Progenitor cell of endocrine pancreas (in vitro differentiated cells): ENCODE measurements around the gene STRN3. TPM values are rescaled to one million over a fixed set of nuclear protein-coding genes. Genes with fewer than 3 reads are reported as not detected.
A peak's percentile ranks its signal among the peaks of the same experiment; 100 is the strongest.

Source experiments
- DNase-seq: peaks from one replicate; pipeline ENCODE4 v3.0.0; 2021; ENCODE audit warnings: low spot score; ENCODE audit not compliant: unreplicated experiment
- H3K27ac Mint-ChIP-seq: 2 replicates; pipeline ENCODE4 v1.8.0; 2021; ENCODE audit warnings: mild to moderate bottlenecking, moderate library complexity, mixed read lengths
- H3K27me3 Mint-ChIP-seq: 2 replicates; pipeline ENCODE4 v1.8.0; 2021; ENCODE audit warnings: mixed read lengths
- H3K36me3 Mint-ChIP-seq: 2 replicates; pipeline ENCODE4 v1.8.0; 2022; ENCODE audit warnings: mixed read lengths; ENCODE audit not compliant: insufficient read depth
- H3K4me1 Mint-ChIP-seq: 2 replicates; pipeline ENCODE4 v1.8.0; 2021; ENCODE audit warnings: low read depth, mixed read lengths
- H3K4me3 Mint-ChIP-seq: 2 replicates; pipeline ENCODE4 v1.8.0; 2021; ENCODE audit warnings: low read depth, mild to moderate bottlenecking, moderate library complexity, mixed read lengths
- H3K9me3 Mint-ChIP-seq: 2 replicates; pipeline ENCODE4 v1.8.0; 2021; ENCODE audit warnings: low read depth, mixed read lengths
- total RNA-seq: library from RNA; stranded (reverse); gene quantifications from 2 replicates; pipeline ENCODE4 v1.2.1, GENCODE V29; 2021
- TF ChIP-seq, protein P1 (sequence below): fragments of 200-600 bp; sonication (generic); IDR thresholded peaks from one replicate; pipeline ENCODE4 v1.5.0; 2021; ENCODE audit warnings: antibody characterized with exemption, mild to moderate bottlenecking; ENCODE audit not compliant: unreplicated experiment

Gene STRN3
- total RNA-seq, 1 donor from 2014 or later: 46.7 TPM

DNA sequence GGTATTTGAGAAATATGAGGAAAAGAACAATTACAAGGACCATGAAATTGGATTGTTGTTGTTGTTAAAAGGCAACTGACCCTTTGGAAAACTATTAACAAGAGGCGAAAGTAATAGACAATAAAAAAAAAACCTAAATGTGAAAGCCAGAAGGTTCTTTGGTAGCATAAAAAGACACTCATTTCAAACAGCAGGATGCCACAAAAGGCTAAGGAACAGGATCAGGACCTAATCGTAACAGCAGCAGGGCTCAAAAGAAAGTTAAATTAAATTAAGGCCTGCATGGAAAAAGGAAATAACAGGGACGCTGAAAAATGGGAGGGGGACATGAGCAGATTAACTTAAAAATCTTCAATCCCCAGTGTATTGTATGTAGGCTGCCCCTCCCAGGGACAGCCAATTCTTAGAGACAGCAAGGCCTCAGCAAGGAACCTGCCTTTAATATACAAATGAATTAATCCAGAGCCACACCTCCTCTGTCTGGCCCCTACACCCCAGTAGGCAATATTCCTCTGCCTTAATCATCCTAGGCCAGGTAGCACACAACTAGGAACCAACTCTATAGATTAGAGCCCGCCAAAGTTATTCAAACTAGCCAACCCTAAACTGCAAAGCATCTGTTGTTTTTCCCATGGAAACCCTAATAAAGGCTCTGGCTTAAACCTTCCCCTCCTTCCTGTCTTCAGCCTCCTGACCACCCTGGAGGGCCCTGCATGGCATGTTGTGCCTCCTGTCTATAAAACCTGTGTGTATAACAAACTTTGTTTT lies 29.1 kb downstream of the STRN3 start:
- no peak for DNase-seq
- Mint-ChIP-seq H3K27ac (peak overlapping the region; percentile 72), H3K36me3 (peaks cover 36% of the 10 kb centered on the region), H3K4me1 (peaks cover 15% of the 10 kb centered on the region), H3K9me3 (peaks cover 15% of the 10 kb centered on the region), H3K27me3 (no peaks in the 10 kb centered on the region), H3K4me3 (no peak overlapping the region)
- TF ChIP-seq, protein P1, sequence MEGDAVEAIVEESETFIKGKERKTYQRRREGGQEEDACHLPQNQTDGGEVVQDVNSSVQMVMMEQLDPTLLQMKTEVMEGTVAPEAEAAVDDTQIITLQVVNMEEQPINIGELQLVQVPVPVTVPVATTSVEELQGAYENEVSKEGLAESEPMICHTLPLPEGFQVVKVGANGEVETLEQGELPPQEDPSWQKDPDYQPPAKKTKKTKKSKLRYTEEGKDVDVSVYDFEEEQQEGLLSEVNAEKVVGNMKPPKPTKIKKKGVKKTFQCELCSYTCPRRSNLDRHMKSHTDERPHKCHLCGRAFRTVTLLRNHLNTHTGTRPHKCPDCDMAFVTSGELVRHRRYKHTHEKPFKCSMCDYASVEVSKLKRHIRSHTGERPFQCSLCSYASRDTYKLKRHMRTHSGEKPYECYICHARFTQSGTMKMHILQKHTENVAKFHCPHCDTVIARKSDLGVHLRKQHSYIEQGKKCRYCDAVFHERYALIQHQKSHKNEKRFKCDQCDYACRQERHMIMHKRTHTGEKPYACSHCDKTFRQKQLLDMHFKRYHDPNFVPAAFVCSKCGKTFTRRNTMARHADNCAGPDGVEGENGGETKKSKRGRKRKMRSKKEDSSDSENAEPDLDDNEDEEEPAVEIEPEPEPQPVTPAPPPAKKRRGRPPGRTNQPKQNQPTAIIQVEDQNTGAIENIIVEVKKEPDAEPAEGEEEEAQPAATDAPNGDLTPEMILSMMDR: no peak

DNA sequence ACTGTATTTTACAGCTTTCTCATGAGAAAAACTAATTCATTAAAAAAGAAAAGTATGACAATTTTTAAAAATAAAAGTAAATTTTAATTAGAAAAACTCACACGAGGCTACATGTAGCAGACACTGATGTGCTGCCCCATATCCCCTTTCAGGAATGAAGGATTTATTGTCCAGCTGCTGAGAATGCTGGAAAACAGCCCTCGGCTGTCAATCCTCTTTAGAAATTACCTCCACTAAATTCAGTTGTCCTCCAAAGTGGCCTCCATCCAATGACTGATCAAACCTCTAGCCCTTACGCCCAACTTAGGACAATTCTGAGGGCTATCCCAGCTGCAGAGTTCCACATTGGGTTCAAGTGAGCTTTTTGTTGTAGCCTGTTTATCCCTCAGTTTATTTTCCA lies 30.5 kb downstream of the STRN3 start:
- peaks cover 15% of the 10 kb centered on the region for H3K9me3 Mint-ChIP-seq
- H3K4me1 Mint-ChIP-seq: peaks cover 11% of the 10 kb centered on the region
- no peaks in the 10 kb centered on the region for H3K27me3 Mint-ChIP-seq
- H3K36me3 Mint-ChIP-seq: peaks cover 30% of the 10 kb centered on the region
- TF ChIP-seq, protein P1: no peak
- no peak overlapping the region for H3K4me3 Mint-ChIP-seq
- DNase-seq: no peak
- H3K27ac Mint-ChIP-seq: peak overlapping the region; percentile 81

DNA sequence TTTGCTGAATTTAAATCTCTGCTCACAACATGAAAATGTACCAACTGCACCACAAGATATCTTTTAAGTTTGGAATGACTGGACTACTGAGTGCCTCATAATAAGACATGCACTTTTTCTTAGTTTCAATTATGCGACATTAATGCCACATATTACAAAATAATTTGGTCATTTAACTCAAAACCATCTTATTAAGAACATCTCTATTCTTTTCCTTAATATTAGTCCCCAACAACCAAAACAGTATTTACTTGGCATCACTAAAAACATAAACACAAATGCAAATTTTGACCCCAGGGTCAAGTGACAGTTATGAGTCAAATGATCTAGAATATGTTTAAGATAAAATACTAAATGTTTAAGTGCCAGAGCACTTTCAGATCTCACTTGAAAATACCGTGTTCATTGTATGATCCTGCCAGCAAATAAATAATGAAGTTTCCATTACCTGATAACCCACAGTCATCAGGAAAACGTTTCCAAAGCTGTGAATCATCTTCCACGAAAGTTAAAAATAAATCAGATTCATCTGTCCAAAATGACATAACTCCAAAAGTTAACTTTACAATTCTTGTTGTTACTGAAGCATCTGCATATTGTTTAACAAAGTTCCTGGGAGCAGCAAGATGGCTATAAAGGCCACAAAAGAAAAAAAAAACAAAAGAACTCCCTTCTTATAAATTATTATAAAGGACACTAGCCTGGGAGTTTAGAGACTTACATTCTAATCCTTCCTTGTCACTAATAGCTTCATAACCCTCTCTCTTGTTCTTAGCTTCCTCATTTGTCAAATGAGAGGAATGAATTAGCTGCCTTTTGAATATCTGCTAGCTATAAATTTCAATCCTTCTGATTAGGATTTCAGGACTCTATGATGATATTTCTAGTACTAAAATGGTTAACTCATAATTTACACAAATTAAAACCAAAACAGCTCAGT lies 31.2 kb downstream of the STRN3 start:
- peaks cover 15% of the 10 kb centered on the region for H3K9me3 Mint-ChIP-seq
- H3K36me3 Mint-ChIP-seq: peaks cover 25% of the 10 kb centered on the region
- H3K27ac Mint-ChIP-seq: no peak overlapping the region
- no peak overlapping the region for H3K4me3 Mint-ChIP-seq
- no peak for DNase-seq
- H3K27me3 Mint-ChIP-seq: no peaks in the 10 kb centered on the region
- H3K4me1 Mint-ChIP-seq: peaks cover 7% of the 10 kb centered on the region
- TF ChIP-seq, protein P1: no peak

DNA sequence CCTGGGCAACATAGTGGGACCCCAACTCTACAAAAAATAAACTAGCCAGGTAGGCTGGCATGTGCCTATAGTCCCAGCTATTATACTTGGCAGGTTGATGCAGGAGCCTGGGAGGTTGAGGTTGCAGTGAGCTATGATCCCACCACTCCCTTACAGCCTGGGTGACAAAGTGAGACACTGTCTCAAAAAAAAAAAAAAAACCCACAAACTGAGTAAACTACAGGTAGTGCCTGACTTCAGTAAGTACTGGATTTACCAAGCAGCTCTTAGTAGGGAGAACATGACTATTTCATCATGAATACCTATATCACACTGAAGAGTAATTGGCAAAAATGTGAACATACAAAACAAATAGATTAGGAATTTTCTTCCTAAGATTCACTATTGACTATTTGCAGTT lies 33.1 kb downstream of the STRN3 start:
- Mint-ChIP-seq H3K4me1 (peaks cover 9% of the 10 kb centered on the region), H3K4me3 (no peak overlapping the region), H3K27ac (no peak overlapping the region), H3K36me3 (peaks cover 12% of the 10 kb centered on the region), H3K27me3 (no peaks in the 10 kb centered on the region), H3K9me3 (peaks cover 7% of the 10 kb centered on the region)
- DNase-seq: no peak
- TF ChIP-seq, protein P1: no peak

DNA sequence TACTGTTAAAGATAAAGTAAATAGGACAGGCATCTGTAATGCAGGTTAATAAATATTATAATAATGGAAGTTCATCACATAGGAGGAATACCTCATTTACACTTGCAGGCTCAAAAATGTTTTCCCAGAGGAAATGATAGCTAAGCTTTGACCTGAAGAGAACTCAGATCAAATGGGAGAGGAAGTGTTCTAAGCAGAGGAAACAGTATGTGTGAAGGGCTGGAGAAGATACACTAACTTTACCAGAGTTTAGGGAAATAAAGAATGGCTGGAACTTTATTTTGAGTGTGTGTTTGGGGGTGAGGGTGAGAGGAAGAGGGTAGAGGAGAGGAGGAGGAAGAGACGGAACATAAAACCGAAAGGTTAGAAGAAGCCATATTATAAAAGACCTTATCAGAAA lies 34.8 kb downstream of the STRN3 start:
- no peak for DNase-seq
- Mint-ChIP-seq H3K9me3 (no peaks in the 10 kb centered on the region), H3K27me3 (no peaks in the 10 kb centered on the region), H3K4me3 (no peak overlapping the region), H3K36me3 (peaks cover 3% of the 10 kb centered on the region), H3K27ac (peak overlapping the region; percentile 30), H3K4me1 (peaks cover 9% of the 10 kb centered on the region)
- TF ChIP-seq, protein P1: no peak
